ENCODE results near the gene CCDC74A.
A peak's percentile ranks its signal among the peaks of the same experiment; 100 is the strongest.
"Not testable (repeated sequence)": the region's sequence is repeated elsewhere in the genome, so short reads cannot be mapped to it uniquely, and the experiment has no call there.

CCDC74A gene

DNA sequence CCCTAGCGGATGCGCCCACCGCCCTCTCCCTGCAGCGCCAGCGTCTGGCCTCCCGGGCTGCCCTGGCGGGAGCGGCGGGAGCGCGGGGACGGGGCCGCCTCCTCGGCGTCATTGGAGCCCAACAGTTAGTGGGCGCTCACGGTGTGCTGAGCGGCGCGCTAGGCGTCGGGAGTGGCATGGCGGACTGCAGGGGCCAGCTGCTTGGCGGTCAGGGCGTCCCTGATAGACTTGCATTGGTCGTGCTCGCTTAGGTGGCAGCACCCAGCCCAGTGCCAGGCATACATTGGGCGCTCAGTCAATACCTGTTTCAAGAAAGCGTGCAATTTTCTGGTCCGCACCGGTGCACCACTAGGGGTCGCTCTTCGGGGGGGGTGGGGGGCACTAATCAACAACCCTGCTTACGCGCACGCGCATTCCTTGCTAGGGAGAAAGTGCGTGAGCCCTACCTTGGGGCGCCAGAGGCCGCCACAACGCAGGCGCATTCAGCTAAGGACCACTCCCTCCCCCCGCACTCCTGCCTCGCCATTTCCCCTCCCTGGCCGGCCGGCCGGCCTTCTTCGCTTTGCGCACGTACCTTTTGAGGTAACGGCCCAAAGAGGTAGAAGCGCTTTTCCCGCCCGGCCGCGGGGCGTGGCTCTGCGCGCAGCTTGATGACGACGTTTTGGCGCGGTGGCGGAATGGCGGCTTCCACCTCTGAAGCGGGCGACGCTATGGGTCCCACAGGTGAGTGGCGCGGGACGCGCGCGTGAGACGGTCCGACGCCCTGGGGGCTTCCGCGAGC is 35.1 kb upstream of the CCDC74A start:
- TF ChIP-seq CTCF (IDR thresholded peaks at IDR 0.05) (peak; percentile 80), ZFX (IDR thresholded peaks at IDR 0.05; ENCODE audit: borderline replicate concordance) (no peak)
- H3K27ac ChIP-seq, result peak overlapping the region; percentile 76

GRCh38 chr2:131493199-131493968 is 34.3 kb upstream of the CCDC74A start:
- TF ChIP-seq ZFX (IDR thresholded peaks at IDR 0.05; ENCODE audit: borderline replicate concordance) (no peak), CTCF (IDR thresholded peaks at IDR 0.05) (no peak)

DNA sequence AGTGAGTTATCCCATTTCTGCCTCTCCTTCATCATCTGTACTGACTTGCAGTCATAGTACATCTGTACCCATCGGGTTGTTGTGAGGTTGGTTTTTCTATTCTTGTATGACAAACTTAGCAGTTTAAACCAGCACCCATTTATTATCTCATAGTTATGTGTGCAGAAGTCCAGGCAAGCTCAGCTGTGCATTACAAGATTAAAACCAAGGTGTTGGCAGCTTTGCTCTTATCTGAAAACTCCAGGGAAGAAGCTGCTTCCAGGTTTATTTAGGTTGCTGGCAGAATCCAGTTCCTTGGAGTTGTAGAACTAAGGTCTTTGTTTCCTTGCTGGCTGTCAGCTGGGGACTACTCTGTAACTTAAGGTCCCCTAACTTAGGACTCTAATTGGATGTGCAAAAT is 32.2 kb upstream of the CCDC74A start:
- H3K27ac ChIP-seq, result not testable (repeated sequence)

More at GRCh38 chr2:131493199-131493968, 34.3 kb upstream of the CCDC74A start:
- H3K27ac ChIP-seq, result peak overlapping the region; percentile 76

DNA sequence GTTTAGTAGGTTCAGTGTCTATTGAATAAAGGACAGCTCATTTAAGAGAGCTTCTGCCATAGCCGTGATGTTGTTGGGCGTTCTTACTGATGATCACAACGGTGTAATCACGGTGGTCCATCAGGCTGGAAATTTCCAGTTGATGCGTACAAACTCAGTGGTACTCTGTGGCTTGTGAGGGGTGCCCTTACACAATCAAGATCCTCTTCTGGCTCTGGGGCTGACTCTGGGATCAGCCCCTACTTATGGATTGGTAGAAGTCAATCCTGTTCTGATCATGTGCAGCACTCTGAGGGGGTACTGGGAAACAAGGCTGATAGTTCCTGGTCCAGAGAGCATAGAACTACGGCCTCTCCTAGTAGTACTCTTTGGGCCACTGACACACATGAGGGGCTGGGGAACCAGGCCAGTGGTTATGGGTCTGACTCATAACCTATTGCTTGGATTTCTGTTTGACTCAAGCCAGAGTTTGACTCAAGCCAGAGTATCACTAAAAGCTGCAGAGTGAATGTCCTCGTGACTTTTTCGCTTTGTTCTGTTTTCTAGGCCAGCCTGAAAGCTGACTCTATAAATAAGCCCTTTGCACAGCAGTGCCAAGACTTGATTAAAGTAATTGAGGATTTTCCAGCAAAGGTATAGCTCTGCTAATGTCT is 29.2 kb upstream of the CCDC74A start:
- not testable (repeated sequence) for H3K27ac ChIP-seq

GRCh38 chr2:131503587-131503986 is 24.1 kb upstream of the CCDC74A start:
- H3K27ac ChIP-seq, result not testable (repeated sequence)

DNA sequence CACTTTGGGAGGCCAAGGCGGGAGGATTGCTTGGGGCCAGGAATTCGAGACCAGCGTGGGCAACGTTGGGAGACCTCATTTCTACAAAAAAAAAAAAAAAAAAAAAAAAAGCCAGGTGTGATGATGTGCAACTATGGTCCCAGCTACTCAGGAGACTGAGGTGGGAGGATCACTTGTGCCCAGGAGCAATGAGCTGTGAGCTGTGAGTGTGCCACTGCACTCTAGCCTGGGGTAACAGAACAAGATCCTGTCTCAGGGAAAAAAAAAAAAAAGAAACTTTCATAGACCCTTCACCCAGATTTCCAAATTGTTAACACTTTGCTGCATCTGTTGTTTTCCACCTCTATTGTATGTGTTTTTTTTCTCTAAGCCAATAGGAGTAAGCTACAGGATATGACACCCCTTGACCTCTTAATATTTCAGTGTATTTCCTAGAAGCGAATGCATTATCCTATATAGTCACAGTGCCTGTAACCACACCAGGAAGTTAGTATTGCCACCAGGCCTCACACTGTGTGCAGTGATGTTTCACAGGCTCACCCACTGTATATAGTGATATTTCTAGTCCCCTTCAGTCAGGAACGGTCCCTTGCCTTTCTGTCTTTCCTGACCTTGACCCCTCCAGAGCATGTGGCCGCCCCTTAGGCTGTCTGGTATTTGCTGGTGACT is 23.5 kb upstream of the CCDC74A start:
- not testable (repeated sequence) for H3K27ac ChIP-seq

- no peak overlapping the region for H3K27ac ChIP-seq
- TF ChIP-seq CTCF (IDR thresholded peaks at IDR 0.05) (no peak), ZFX (IDR thresholded peaks at IDR 0.05; ENCODE audit: borderline replicate concordance) (no peak)
These were observed 18.1 kb upstream of the CCDC74A start for GRCh38 chr2:131509615-131510014.

- H3K27ac ChIP-seq, result not testable (repeated sequence)
These were observed 16.3 kb upstream of the CCDC74A start for GRCh38 chr2:131511291-131511968.

- not testable (repeated sequence) for H3K27ac ChIP-seq
These were observed 15.5 kb upstream of the CCDC74A start for GRCh38 chr2:131511969-131512870.

DNA sequence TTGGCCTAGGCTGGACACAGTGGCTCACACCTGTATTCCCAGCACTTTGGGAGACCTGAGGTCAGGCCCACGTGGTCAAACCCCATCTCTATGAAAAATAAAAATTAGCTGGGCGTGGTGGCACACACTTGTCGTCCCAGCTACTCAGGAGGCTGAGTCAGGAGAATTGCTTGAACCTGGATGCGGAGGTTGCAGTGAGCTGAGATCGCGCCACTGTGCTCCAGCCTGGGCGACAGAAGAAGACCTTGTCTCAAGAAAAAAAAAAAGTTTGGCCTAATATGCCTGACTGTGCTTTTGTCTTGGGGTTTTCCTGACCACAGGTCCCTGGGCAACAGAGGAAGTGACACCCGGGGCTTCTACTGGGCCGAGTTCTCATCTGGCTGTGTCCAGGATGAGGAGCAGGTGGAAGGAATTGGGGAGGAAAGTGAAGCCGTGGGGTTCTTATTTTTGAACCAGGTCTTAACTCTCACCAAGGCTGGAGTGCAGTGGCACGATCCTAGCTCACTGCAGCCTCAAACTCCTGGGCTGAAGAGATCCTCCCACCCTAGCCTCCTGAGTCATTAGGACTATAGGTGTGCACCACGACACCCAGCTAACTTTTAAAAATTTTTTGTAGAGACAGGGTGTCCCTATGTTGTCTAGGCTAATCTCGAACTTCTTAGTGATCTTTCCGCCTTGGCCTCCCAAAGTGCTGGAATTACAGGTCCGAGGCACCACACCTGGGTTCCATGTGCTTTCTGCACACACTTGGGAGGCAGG is 13.1 kb upstream of the CCDC74A start:
- not testable (repeated sequence) for H3K27ac ChIP-seq

DNA sequence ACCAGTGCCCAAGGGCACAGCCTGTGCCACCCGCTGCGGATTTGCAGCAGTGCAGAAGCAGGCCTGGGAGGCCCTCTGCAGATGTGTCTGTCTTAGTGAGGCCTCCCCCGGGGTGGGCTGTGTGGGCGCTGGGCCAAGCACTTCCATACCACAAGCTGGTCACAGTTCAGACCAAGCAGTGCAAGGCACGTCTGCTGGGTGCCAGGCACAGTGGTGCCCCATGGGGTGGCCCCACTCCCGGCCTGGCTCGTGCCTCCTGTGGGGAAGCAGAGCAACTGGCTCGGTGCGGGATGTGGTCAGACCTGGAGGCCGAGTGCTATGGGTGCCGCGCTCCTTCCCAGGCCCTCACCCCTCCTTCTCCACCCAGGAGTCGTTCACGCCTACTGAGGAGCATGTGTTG is 12.5 kb upstream of the CCDC74A start:
- H3K27ac ChIP-seq, result not testable (repeated sequence)
